ENCODE results near the gene NDC80.

DNA sequence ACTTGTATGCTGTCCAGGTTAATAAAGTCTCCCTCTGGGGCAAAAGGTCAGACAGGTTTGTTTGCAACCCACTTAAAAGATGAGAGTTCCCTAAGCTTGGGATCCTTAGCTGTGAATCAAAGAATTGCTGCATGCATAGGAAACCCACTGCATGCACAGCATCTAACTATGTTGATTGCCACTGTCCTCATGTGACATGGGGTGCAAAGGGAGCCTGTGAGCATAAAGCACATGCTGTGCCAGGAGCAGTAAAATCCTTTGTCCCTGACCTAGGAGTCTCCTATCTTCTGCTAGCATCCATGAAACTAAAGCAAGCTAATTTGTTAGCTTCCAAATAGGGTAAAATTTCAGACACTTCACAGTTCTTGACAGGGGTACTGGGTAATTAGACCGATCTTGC lies 13.8 kb upstream of the NDC80 start:
- TF ChIP-seq CTCF (IDR thresholded peaks at IDR 0.05; ENCODE audit: poor library complexity, severe bottlenecking): no peak
- TF ChIP-seq EZH2 (IDR thresholded peaks at IDR 0.05; ENCODE audit: borderline replicate concordance, insufficient read depth, low read length, poor library complexity, severe bottlenecking): no peak
- no peak for TF ChIP-seq SMC3 (conservative IDR thresholded peaks at IDR 0.05; ENCODE audit: poor library complexity)
- TF ChIP-seq RAD21 (conservative IDR thresholded peaks at IDR 0.05): no peak
- no peak for TF ChIP-seq POLR2AphosphoS5 (IDR thresholded peaks at IDR 0.05)
- no peak for TF ChIP-seq EP300 (conservative IDR thresholded peaks at IDR 0.05; ENCODE audit: poor library complexity, severe bottlenecking)
- no peak for TF ChIP-seq TAF1 (IDR thresholded peaks at IDR 0.05; ENCODE audit: low read depth)
- no peak for TF ChIP-seq REST (IDR thresholded peaks at IDR 0.05; ENCODE audit: borderline replicate concordance)
- no peak for TF ChIP-seq MXI1 (conservative IDR thresholded peaks at IDR 0.05; ENCODE audit: poor library complexity, severe bottlenecking)
